Activated naive CD8-positive, alpha-beta T cell treated with anti-CD3 and anti-CD28 coated beads for 36 hours (primary cell): Measurements from ENCODE around the gene MYEOV. TPM values are rescaled to one million over a fixed set of nuclear protein-coding genes. Genes with fewer than 3 reads are reported as not detected.

Experiments used
- DNase-seq: peaks from one replicate; pipeline ENCODE4 v3.0.0; 2021
- H3K27ac Mint-ChIP-seq: one replicate; pipeline ENCODE4 v1.8.0; 2022; ENCODE audit warnings: mild to moderate bottlenecking, moderate library complexity, mixed read lengths
- H3K27me3 Mint-ChIP-seq: one replicate; pipeline ENCODE4 v1.8.0; 2022; ENCODE audit warnings: mild to moderate bottlenecking, mixed read lengths
- H3K36me3 Mint-ChIP-seq: one replicate; pipeline ENCODE4 v1.8.0; 2021; ENCODE audit warnings: mild to moderate bottlenecking, mixed read lengths
- H3K4me1 Mint-ChIP-seq: one replicate; pipeline ENCODE4 v1.8.0; 2021; ENCODE audit warnings: mixed read lengths
- H3K4me3 Mint-ChIP-seq: one replicate; pipeline ENCODE4 v1.8.0; 2022; ENCODE audit warnings: mild to moderate bottlenecking, moderate library complexity, mixed read lengths
- H3K9me3 Mint-ChIP-seq: one replicate; pipeline ENCODE4 v1.8.0; 2022; ENCODE audit warnings: mixed read lengths
- total RNA-seq, 2 experiments: library from RNA; stranded (reverse); gene quantifications; one replicate each; pipeline ENCODE4 v1.2.3, GENCODE V29; 2021

MYEOV gene
- total RNA-seq, 2 experiments from 2014 or later = not detected

DNA sequence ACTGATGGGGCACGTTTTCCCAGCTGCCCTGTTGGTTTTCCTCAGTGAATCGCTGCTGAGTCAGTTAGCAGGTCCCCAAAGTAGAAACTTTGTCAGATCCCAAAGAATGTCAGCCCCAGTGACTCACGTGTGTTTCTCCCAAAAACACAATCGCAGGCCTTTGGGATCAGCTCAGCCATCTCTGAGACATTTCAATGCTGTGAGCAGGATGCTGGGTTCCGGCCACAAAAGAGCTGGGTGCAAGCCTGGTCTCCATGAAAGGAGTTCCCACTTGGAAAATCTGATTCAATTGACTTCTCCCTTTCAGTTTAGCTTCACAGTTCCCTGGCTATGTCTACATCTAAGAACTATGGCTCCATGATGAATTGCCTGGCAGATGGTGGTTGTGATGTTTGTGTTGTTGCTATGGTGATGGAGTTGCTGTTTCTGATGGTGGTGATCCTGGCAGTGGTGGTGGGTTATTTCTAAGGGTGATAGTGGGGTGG lies 28.0 kb downstream of the MYEOV start:
- no peak overlapping the region for H3K4me3 Mint-ChIP-seq
- H3K27me3 Mint-ChIP-seq = no peaks in the 10 kb centered on the region
- no peak overlapping the region for H3K27ac Mint-ChIP-seq
- H3K36me3 Mint-ChIP-seq = peaks cover 3% of the 10 kb centered on the region
- peaks cover 11% of the 10 kb centered on the region for H3K4me1 Mint-ChIP-seq
- no peak for DNase-seq
- peaks cover 6% of the 10 kb centered on the region for H3K9me3 Mint-ChIP-seq

DNA sequence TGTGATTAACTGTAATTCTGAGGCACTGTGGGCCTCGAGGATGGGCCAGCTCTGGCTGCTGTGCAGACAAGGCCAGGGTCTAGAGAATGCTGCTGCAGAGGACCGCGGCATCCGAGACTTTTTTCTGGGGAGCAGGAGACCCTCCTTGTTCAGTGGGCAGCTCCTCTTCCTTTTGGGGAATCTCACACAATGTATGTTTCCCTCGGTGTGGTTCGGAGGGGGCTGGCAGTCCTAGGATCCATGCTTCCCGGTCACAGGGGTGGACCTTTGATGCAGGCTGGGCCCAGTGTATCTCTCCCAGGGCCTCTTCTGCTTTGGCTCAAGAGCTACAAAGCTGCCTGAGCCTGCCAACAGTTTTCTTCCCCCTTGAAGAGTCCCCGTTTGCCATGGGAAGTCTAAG lies 31.5 kb downstream of the MYEOV start:
- Mint-ChIP-seq H3K27ac (no peak overlapping the region), H3K4me3 (no peak overlapping the region), H3K36me3 (no peaks in the 10 kb centered on the region), H3K9me3 (no peaks in the 10 kb centered on the region), H3K27me3 (no peaks in the 10 kb centered on the region), H3K4me1 (no peaks in the 10 kb centered on the region)
- DNase-seq = no peak

DNA sequence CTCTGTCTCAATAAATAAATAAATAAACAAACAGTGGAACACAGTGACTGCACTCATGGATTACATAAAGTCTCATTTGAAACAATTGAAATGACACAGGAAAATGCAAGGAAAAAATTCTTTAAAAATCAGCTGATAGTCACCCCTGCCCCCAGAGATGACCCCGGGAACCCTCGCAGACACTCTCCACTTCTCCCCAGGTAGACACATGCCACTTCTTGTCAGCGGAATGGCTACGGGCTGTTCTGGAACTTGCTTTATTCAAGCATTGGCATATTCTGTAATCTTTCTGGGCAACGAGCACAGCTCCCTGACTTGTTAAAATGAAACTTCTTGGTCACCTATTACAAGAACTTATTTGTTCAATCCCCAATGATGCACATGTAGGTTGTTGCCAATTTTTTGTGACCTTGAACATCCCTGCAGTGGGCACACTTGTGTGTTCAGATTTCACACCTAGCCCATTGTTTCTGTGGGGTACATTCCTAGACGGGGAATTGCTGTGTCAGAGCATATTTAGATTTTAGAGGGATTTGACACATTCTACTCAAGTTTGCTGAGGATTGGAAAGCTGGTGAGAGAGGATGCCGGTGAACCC lies 32.8 kb downstream of the MYEOV start:
- Mint-ChIP-seq H3K4me3 (no peak overlapping the region), H3K27ac (no peak overlapping the region), H3K9me3 (peaks cover 1% of the 10 kb centered on the region), H3K36me3 (no peaks in the 10 kb centered on the region), H3K27me3 (no peaks in the 10 kb centered on the region), H3K4me1 (no peaks in the 10 kb centered on the region)
- no peak for DNase-seq

GRCh38 chr11:69327741-69328191 lies 33.8 kb downstream of the MYEOV start:
- DNase-seq = no peak

DNA sequence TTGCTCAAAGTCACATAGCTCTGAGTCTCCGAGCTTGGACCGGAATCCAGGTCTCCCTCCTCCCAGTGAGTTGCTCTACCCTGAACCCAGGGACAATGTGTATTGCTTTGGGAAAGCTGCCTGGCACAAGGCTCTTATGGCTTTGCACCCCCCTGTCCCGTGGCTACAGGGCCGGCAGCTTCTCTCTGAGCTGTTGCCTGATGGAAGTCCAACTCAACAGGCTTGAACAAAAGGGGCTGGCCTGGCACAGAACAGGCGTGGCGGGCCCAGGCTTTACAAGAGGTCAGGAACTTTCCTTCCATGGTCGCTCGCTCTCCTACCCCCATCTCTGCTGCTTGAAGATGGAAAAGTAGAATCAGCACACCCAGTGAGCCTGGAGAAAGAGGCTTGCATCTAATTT lies 34.3 kb downstream of the MYEOV start:
- H3K4me3 Mint-ChIP-seq = no peak overlapping the region
- no peak overlapping the region for H3K27ac Mint-ChIP-seq

More at GRCh38 chr11:69327741-69328191, 33.8 kb downstream of the MYEOV start:
- no peaks in the 10 kb centered on the region for H3K36me3 Mint-ChIP-seq
- H3K27ac Mint-ChIP-seq = no peak overlapping the region
- no peak overlapping the region for H3K4me3 Mint-ChIP-seq
- H3K9me3 Mint-ChIP-seq = peaks cover 3% of the 10 kb centered on the region
- H3K27me3 Mint-ChIP-seq = no peaks in the 10 kb centered on the region
- H3K4me1 Mint-ChIP-seq = no peaks in the 10 kb centered on the region

GRCh38 chr11:69329581-69329980 lies 35.6 kb downstream of the MYEOV start:
- H3K27me3 Mint-ChIP-seq = no peaks in the 10 kb centered on the region
- no peak overlapping the region for H3K27ac Mint-ChIP-seq
- no peaks in the 10 kb centered on the region for H3K4me1 Mint-ChIP-seq
- no peak overlapping the region for H3K4me3 Mint-ChIP-seq
- DNase-seq = no peak
- peaks cover 3% of the 10 kb centered on the region for H3K9me3 Mint-ChIP-seq
- H3K36me3 Mint-ChIP-seq = no peaks in the 10 kb centered on the region

More for the DNA sequence above, 34.3 kb downstream of the MYEOV start:
- no peaks in the 10 kb centered on the region for H3K27me3 Mint-ChIP-seq
- H3K4me1 Mint-ChIP-seq = no peaks in the 10 kb centered on the region
- DNase-seq = no peak
- H3K36me3 Mint-ChIP-seq = no peaks in the 10 kb centered on the region
- H3K9me3 Mint-ChIP-seq = peaks cover 3% of the 10 kb centered on the region

DNA sequence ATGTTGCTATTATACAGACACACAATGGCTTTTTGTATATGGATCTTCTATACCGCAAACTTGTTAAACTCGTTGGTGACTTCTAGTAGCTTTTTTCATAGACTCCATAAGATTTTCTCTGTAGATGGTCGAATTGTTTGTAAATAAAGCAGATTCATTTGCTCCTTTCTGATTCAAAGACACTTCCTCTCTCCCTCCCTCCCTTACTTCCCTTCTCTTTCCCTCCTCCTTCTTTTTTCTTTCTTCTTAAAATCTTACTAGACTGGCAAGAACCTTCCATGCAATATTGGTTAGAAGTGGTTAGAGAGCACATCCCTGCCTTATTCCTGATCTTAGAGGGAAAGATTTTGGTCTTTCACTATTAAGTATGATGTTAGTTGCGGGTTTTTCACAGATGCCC lies 36.4 kb downstream of the MYEOV start:
- DNase-seq = no peak
- Mint-ChIP-seq H3K36me3 (no peaks in the 10 kb centered on the region), H3K27me3 (no peaks in the 10 kb centered on the region), H3K4me3 (no peak overlapping the region), H3K27ac (no peak overlapping the region), H3K4me1 (peaks cover 4% of the 10 kb centered on the region), H3K9me3 (peaks cover 3% of the 10 kb centered on the region)

DNA sequence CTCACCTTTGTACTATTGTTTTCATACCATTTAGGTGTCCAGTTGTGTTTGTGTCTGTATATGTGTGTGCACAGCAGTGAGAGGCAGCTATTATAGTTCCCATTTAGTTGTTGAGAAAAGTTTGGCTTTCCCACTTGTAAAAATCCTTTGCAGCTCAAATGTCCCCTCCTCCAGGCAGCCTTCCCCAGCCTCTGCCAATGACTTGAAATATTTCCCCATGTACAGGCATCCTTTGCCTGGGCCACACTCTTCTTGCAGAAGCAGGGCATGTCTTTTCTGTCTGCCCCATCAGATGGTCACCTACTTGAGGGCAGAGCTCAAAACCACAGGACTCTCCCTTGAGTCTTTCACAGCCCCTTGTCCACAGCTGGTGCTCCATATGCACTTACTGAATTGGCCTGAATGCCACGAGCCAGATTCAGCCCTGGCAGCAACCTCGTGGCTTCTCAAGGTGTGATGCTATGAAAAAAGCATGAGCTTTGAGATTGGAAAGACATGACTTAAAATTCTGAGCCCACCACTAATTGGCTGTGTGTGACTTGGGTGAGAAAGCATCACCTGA lies 39.3 kb downstream of the MYEOV start:
- H3K4me1 Mint-ChIP-seq = peaks cover 23% of the 10 kb centered on the region
- H3K9me3 Mint-ChIP-seq = peaks cover 3% of the 10 kb centered on the region
- H3K27ac Mint-ChIP-seq = no peak overlapping the region
- no peaks in the 10 kb centered on the region for H3K36me3 Mint-ChIP-seq
- no peaks in the 10 kb centered on the region for H3K27me3 Mint-ChIP-seq
- no peak overlapping the region for H3K4me3 Mint-ChIP-seq
- no peak for DNase-seq

DNA sequence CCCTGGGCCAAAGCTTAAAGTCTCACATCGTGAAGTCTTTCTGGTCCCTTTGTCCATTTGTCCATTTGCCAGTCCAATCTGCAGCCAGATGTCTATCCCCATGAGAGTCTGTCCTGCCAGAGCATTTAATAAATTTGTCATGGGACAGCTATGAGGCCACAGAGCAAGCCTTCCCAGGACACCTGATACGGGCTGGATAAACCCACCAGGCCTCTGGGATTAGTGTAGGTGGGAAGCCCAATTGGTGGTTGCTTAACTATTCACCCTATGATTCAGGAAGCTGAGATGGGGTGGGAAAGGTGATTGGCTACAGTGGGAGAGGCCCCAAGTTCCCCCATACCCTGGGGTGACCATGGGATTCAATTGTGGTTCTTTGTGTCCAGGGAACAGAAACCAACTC lies 39.9 kb downstream of the MYEOV start:
- Mint-ChIP-seq H3K36me3 (peaks cover 4% of the 10 kb centered on the region), H3K27me3 (no peaks in the 10 kb centered on the region), H3K27ac (no peak overlapping the region), H3K9me3 (peaks cover 7% of the 10 kb centered on the region), H3K4me3 (no peak overlapping the region), H3K4me1 (peaks cover 28% of the 10 kb centered on the region)
- no peak for DNase-seq

GRCh38 chr11:69335007-69335780 lies 41.2 kb downstream of the MYEOV start:
- no peaks in the 10 kb centered on the region for H3K27me3 Mint-ChIP-seq
- H3K27ac Mint-ChIP-seq = no peak overlapping the region
- DNase-seq = no peak
- no peak overlapping the region for H3K4me3 Mint-ChIP-seq
- peaks cover 14% of the 10 kb centered on the region for H3K36me3 Mint-ChIP-seq
- peaks cover 37% of the 10 kb centered on the region for H3K4me1 Mint-ChIP-seq
- peaks cover 16% of the 10 kb centered on the region for H3K9me3 Mint-ChIP-seq

- H3K36me3 Mint-ChIP-seq = peaks cover 14% of the 10 kb centered on the region
- H3K4me3 Mint-ChIP-seq = no peak overlapping the region
- H3K27me3 Mint-ChIP-seq = no peaks in the 10 kb centered on the region
- peaks cover 37% of the 10 kb centered on the region for H3K4me1 Mint-ChIP-seq
- DNase-seq = no peak
- peaks cover 20% of the 10 kb centered on the region for H3K9me3 Mint-ChIP-seq
- H3K27ac Mint-ChIP-seq = no peak overlapping the region
Measured at GRCh38 chr11:69335781-69336405, 41.9 kb downstream of the MYEOV start.

DNA sequence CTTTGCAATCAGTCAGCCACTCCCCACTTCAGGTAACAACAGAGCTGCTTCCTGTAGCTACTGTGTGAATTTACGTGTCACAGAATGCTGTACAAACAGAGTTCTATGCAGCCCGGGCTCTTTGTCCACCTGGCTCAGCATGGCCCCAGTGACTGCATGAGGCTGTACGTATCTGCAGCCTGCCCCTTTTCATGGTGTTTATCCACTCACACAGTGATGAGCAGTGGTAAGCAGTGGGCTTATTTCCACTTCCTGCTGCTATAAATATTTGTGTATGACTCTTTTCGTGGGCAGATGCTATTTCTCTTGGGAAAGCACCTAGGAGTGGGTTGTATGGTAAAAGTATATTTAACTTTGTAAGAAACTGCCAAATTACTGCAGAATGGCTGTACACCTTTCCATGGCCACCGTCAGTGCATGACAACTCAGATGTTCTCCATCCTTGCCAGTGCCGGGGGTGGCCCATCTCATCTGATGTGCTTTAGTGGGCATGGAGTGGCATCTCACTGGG lies 43.3 kb downstream of the MYEOV start:
- Mint-ChIP-seq H3K4me3 (no peak overlapping the region), H3K36me3 (peaks cover 14% of the 10 kb centered on the region), H3K27ac (peak overlapping the region; percentile 86), H3K9me3 (peaks cover 21% of the 10 kb centered on the region), H3K27me3 (no peaks in the 10 kb centered on the region), H3K4me1 (peaks cover 37% of the 10 kb centered on the region)
- peak; percentile 53 for DNase-seq

- peaks cover 20% of the 10 kb centered on the region for H3K9me3 Mint-ChIP-seq
- peaks cover 37% of the 10 kb centered on the region for H3K4me1 Mint-ChIP-seq
- H3K27ac Mint-ChIP-seq = peak overlapping the region; percentile 85
- peak; percentile 16 for DNase-seq
- H3K27me3 Mint-ChIP-seq = no peaks in the 10 kb centered on the region
- H3K36me3 Mint-ChIP-seq = peaks cover 14% of the 10 kb centered on the region
- peak overlapping the region; percentile 42 for H3K4me3 Mint-ChIP-seq
Measured at GRCh38 chr11:69339041-69339733, 45.2 kb downstream of the MYEOV start.

DNA sequence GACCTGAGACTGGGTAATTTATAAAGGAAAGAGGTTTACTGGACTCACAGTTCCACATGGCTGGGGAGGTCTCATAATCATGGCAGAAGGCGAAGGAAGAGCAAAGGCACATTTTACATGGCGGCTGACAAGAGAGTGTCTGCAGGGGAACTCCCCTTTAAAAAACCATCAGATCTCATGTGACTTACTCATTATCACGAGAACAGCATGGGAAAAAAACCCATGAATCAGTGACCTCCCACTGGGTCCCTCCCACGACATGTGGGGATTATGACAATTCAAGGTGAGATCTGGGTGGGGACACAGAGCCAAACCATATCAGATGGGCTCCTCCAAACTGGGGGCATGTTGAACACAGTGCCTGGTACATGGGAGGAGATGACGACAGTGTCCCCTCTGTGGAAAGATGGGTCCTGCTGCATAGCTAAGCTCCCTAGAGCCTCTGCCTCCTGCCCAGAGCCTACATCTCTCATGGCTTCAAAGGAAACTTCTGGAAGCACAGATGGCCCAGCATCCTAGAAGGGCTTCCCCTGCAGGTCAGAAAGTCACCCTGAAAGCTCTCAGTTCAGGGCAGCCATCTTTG lies 46.1 kb downstream of the MYEOV start:
- Mint-ChIP-seq H3K27ac (no peak overlapping the region), H3K27me3 (no peaks in the 10 kb centered on the region), H3K4me3 (no peak overlapping the region), H3K9me3 (peaks cover 20% of the 10 kb centered on the region), H3K4me1 (peaks cover 35% of the 10 kb centered on the region), H3K36me3 (peaks cover 14% of the 10 kb centered on the region)
- DNase-seq = no peak
